ENCODE results near the gene DSCAM.

DNA sequence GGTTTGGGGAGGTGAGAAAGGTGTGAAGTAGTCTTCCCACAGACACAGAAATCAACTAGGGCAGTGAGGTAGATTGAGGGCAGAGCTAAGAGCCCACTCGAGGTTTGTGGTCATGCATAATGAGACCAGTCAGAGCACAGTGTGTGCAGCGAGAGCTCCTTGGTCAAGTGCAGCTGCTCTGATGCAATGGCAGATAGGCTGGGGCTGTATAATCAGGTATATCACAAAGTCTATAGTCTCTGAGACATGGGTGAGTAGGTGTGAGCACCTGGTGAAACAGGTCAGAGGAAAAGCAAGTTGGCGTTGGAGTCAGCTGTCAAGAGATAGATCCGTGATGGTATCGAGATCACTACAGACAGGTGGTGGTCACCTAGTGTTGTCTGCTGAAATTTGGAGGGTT is 17.6 kb downstream of the DSCAM start:
- no peak for TF ChIP-seq POLR2A (IDR thresholded peaks at IDR 0.05)
- TF ChIP-seq EP300 (IDR thresholded peaks at IDR 0.05) = no peak
- no peak for TF ChIP-seq POLR2AphosphoS5 (IDR thresholded peaks at IDR 0.05)
- TF ChIP-seq, protein P1, sequence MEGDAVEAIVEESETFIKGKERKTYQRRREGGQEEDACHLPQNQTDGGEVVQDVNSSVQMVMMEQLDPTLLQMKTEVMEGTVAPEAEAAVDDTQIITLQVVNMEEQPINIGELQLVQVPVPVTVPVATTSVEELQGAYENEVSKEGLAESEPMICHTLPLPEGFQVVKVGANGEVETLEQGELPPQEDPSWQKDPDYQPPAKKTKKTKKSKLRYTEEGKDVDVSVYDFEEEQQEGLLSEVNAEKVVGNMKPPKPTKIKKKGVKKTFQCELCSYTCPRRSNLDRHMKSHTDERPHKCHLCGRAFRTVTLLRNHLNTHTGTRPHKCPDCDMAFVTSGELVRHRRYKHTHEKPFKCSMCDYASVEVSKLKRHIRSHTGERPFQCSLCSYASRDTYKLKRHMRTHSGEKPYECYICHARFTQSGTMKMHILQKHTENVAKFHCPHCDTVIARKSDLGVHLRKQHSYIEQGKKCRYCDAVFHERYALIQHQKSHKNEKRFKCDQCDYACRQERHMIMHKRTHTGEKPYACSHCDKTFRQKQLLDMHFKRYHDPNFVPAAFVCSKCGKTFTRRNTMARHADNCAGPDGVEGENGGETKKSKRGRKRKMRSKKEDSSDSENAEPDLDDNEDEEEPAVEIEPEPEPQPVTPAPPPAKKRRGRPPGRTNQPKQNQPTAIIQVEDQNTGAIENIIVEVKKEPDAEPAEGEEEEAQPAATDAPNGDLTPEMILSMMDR (IDR thresholded peaks at IDR 0.05) = no peak
